ENCODE data around the gene VPS33A. TPM values are rescaled to one million over a fixed set of nuclear protein-coding genes. Genes with fewer than 3 reads are reported as not detected.

VPS33A gene
- total and polyA plus RNA-seq, 10 of the 15 experiments (the other 5 are each of a cell fraction or from before 2014, with no cell fraction given), result 7.7 to 33.6 (median 21.6) TPM

DNA sequence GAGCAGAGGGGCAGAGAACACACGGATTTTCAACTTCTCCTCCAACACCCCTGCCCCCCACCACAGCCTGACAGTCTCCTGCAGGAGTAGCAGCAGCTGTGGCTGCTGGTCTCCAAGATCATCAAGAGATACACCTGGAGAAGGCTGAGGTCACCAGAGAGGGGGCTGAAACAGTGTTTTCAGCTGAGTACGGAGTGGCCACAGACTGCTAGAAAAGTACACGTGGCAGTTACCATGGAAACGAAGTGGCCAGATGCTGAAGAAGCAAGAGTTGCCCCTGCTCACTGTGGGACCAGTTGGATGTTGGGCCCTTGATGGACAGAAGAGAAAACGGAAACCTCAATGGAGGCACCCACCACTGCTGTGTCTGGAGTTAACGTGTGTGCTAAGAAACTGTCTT is 35.5 kb downstream of the VPS33A start:
- in situ Hi-C loops (cut with MboI), result no loop called here
- no peak for ATAC-seq
- TF ChIP-seq, protein P1, sequence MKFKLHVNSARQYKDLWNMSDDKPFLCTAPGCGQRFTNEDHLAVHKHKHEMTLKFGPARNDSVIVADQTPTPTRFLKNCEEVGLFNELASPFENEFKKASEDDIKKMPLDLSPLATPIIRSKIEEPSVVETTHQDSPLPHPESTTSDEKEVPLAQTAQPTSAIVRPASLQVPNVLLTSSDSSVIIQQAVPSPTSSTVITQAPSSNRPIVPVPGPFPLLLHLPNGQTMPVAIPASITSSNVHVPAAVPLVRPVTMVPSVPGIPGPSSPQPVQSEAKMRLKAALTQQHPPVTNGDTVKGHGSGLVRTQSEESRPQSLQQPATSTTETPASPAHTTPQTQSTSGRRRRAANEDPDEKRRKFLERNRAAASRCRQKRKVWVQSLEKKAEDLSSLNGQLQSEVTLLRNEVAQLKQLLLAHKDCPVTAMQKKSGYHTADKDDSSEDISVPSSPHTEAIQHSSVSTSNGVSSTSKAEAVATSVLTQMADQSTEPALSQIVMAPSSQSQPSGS (IDR thresholded peaks at IDR 0.05; ENCODE audit: low read length), result no peak
- TF ChIP-seq YY1 (IDR thresholded peaks at IDR 0.05; ENCODE audit: low read depth, low read length) (no peak), BMI1 (IDR thresholded peaks at IDR 0.05; ENCODE audit: borderline replicate concordance) (no peak), KAT2A (conservative IDR thresholded peaks at IDR 0.05; ENCODE audit: control insufficient read depth, low read depth, low read length) (no peak), RAD21 (IDR thresholded peaks at IDR 0.05; ENCODE audit: insufficient read depth, low read depth, low read length) (no peak), SREBF1 (IDR thresholded peaks at IDR 0.05; ENCODE audit: low read length) (no peak), GATAD2B (conservative IDR thresholded peaks at IDR 0.05; ENCODE audit: low read depth) (no peak), SREBF2 (IDR thresholded peaks at IDR 0.05; ENCODE audit: low read length) (no peak)
- TF ChIP-seq, protein P2, sequence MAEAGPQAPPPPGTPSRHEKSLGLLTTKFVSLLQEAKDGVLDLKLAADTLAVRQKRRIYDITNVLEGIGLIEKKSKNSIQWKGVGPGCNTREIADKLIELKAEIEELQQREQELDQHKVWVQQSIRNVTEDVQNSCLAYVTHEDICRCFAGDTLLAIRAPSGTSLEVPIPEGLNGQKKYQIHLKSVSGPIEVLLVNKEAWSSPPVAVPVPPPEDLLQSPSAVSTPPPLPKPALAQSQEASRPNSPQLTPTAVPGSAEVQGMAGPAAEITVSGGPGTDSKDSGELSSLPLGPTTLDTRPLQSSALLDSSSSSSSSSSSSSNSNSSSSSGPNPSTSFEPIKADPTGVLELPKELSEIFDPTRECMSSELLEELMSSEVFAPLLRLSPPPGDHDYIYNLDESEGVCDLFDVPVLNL (IDR thresholded peaks at IDR 0.05; ENCODE audit: low read depth, low read length), result no peak
- no peaks in the 10 kb centered on the region for H4K20me1 ChIP-seq (ENCODE audit: control insufficient read depth, insufficient read depth)
- WGBS (ENCODE audit: insufficient coverage, insufficient replicate concordance, low lambda C conversion rate, missing lambda C conversion rate), result 57% methylated on average over 6 of the region's 6 CpGs
- intact Hi-C loops (cut with micrococcal nuclease; ENCODE audit: unreplicated experiment), result no loop called here
- H3K4me1 ChIP-seq (ENCODE audit: control insufficient read depth, insufficient read depth, low read length), result peaks cover 4% of the 10 kb centered on the region; the same call in 1 of the 2 replicates
- H3K36me3 ChIP-seq (ENCODE audit: control insufficient read depth in 2 of 2, insufficient read depth in 2 of 2, low read length in 1 of 2), result peaks cover 4% of the 10 kb centered on the region in 2 experiments; a peak in 3 of 4 replicates
- FAIRE-seq, result no peak
- SMC1A ChIA-PET (ENCODE audit: uncharacterized antibody, unreplicated experiment), result interaction anchor here (1.1 kb wide), 1 partner anchor 9 kb away, joined by 3 read pairs; no protein-coding TSS in a partner anchor
- CTCF ChIA-PET, result no interaction called here
- H3K4me3 ChIP-seq, result no peak overlapping the region
- RAD21 ChIA-PET (ENCODE audit: unreplicated experiment), result no interaction called here
- POLR2A ChIA-PET, result no interaction called here
- H3K79me2 ChIP-seq (ENCODE audit: control insufficient read depth, insufficient read depth, low read length), result no peaks in the 10 kb centered on the region
- no peak overlapping the region for H3K4me2 ChIP-seq (ENCODE audit: control insufficient read depth, insufficient read depth)
- H2AFZ ChIP-seq (ENCODE audit: control insufficient read depth, low read depth, low read length), result no peak overlapping the region
- no peaks in the 10 kb centered on the region for H3K27me3 ChIP-seq (replicated peaks in 1 of 2; ENCODE audit: control insufficient read depth in 2 of 2, insufficient read depth in 2 of 2, low read length in 1 of 2)
- BruUV-seq (replicated peaks), result no TSS peak
- no peak overlapping the region for H3K27ac ChIP-seq (ENCODE audit: control insufficient read depth, insufficient read depth)
- H3K9me3 ChIP-seq (replicated peaks; ENCODE audit: control insufficient read depth, insufficient read depth, low read length), result no peaks in the 10 kb centered on the region
- H3K9ac ChIP-seq (ENCODE audit: control insufficient read depth, insufficient read depth, low read length), result no peak overlapping the region
- no peak for DNase-seq (ENCODE audit: low read depth, low spot score)
